IMR-90 (cell line): ENCODE measurements around the gene RGS14. TPM values are rescaled to one million over a fixed set of nuclear protein-coding genes. Genes with fewer than 3 reads are reported as not detected.

ENCODE experiments used
- ATAC-seq: fragments of 200-7000 bp; cut with Tn5 transposase; 2 replicates; pipeline ENCODE4 v1.9.1; 2020; ENCODE audit warnings: low read depth, mild to moderate bottlenecking, moderate library complexity
- BruUV-seq: library from RNA; stranded (reverse); fragments of 400-500 nt; replicated peaks from 2 replicates; lab custom pipeline; 2021; lab: Mats Ljungman, UMichigan
- CTCF ChIA-PET: fragments of 300-600 bp; formaldehyde crosslinking; extraction: SDS; loops from one replicate; lab custom pipeline; 2021; ENCODE audit warnings: antibody characterized with exemption; lab: Yijun Ruan, JAX
- POLR2A ChIA-PET: fragments of 300-600 bp; sonication (Branson Sonifier 250); formaldehyde crosslinking; loops from one replicate; lab custom pipeline; 2022; ENCODE audit warnings: antibody characterized with exemption; ENCODE audit not compliant: unreplicated experiment; lab: Charles Lee
- DNase-seq: peaks from one replicate; pipeline ENCODE4 v3.0.0; 2013
- H2AFZ ChIP-seq: replicated peaks from 2 replicates; pipeline ENCODE3; 2013; ENCODE audit warnings: low read length, mild to moderate bottlenecking; ENCODE audit not compliant: poor library complexity
- H2AK5ac ChIP-seq: 2 replicates; pipeline ENCODE4 v1.6.1; 2013; ENCODE audit warnings: low read depth, low read length, inconsistent platforms
- H2AK9ac ChIP-seq: replicated peaks from 2 replicates; pipeline ENCODE3; 2013; ENCODE audit warnings: mild to moderate bottlenecking, low read depth, low read length, moderate library complexity; ENCODE audit not compliant: poor library complexity
- H2BK120ac ChIP-seq: 2 replicates; pipeline ENCODE4 v1.6.1; 2013; ENCODE audit warnings: low read depth, low read length, inconsistent platforms
- H2BK15ac ChIP-seq: 3 replicates; pipeline ENCODE4 v1.6.1; 2013; ENCODE audit warnings: low read depth, low read length, inconsistent platforms
- H2BK20ac ChIP-seq: 2 replicates; pipeline ENCODE4 v1.6.1; 2013; ENCODE audit warnings: low read depth, mild to moderate bottlenecking, inconsistent platforms, low read length, moderate library complexity
- H2BK5ac ChIP-seq: 2 replicates; pipeline ENCODE4 v1.6.1; 2013; ENCODE audit warnings: mild to moderate bottlenecking, low read depth, low read length, inconsistent platforms; ENCODE audit not compliant: poor library complexity, severe bottlenecking
- H3K14ac ChIP-seq: replicated peaks from 2 replicates; pipeline ENCODE4 v1.6.1; 2013; ENCODE audit warnings: low read depth, low read length, inconsistent platforms
- H3K18ac ChIP-seq: 2 replicates; pipeline ENCODE4 v1.6.1; 2013; ENCODE audit warnings: low read depth, low read length, control low read depth
- H3K23ac ChIP-seq: 2 replicates; pipeline ENCODE4 v1.6.1; 2013; ENCODE audit warnings: low read depth, low read length, inconsistent platforms
- H3K27ac ChIP-seq: 2 replicates; pipeline ENCODE4 v1.5.1; 2013; ENCODE audit warnings: mild to moderate bottlenecking, control low read depth, low read length; ENCODE audit not compliant: insufficient read depth
- H3K27me3 ChIP-seq: 2 replicates; pipeline ENCODE4 v1.6.1; 2013; ENCODE audit warnings: low read length; ENCODE audit not compliant: control insufficient read depth, insufficient read depth
- H3K36me3 ChIP-seq: 2 replicates; pipeline ENCODE4 v1.6.1; 2013; ENCODE audit warnings: low read length, mixed read lengths; ENCODE audit not compliant: control insufficient read depth, insufficient read depth
- H3K4ac ChIP-seq: 2 replicates; pipeline ENCODE4 v1.6.1; 2013; ENCODE audit warnings: low read depth, low read length, inconsistent platforms
- H3K4me1 ChIP-seq: 2 replicates; pipeline ENCODE4 v1.6.1; 2013; ENCODE audit warnings: low read length, mixed read lengths; ENCODE audit not compliant: control insufficient read depth, insufficient read depth
- H3K4me2 ChIP-seq: 2 replicates; pipeline ENCODE4 v1.6.1; 2013; ENCODE audit warnings: low read depth, mild to moderate bottlenecking, control low read depth, low read length, moderate library complexity
- H3K4me3 ChIP-seq: 2 replicates; pipeline ENCODE4 v1.5.1; 2013; ENCODE audit warnings: low read depth, mild to moderate bottlenecking, control low read depth, low read length, moderate library complexity; ENCODE audit not compliant: insufficient read depth
- H3K56ac ChIP-seq: 2 replicates; pipeline ENCODE4 v1.6.1; 2013; ENCODE audit warnings: low read length, inconsistent platforms; ENCODE audit not compliant: insufficient read depth; ENCODE audit errors: extremely low read depth
- H3K79me1 ChIP-seq, 2 experiments: 2 replicates each; pipeline ENCODE4 v1.6.1; 2013; ENCODE audit warnings: low read length in 2 of 2, inconsistent platforms in 1 of 2, low read depth in 1 of 2
- H3K9ac ChIP-seq: 2 replicates; pipeline ENCODE4 v1.6.1; 2013; ENCODE audit warnings: low read depth, low read length, control low read depth
- H3K9me1 ChIP-seq: 2 replicates; pipeline ENCODE4 v1.6.1; 2013; ENCODE audit warnings: low read length, inconsistent platforms; ENCODE audit not compliant: insufficient read depth
- H3K9me3 ChIP-seq: 2 replicates; pipeline ENCODE4 v1.6.1; 2013; ENCODE audit warnings: low read length; ENCODE audit not compliant: control insufficient read depth, insufficient read depth
- H4K20me1 ChIP-seq: 2 replicates; pipeline ENCODE4 v1.6.1; 2013; ENCODE audit warnings: low read length, inconsistent platforms; ENCODE audit not compliant: insufficient read depth
- H4K5ac ChIP-seq: 2 replicates; pipeline ENCODE4 v1.6.1; 2013; ENCODE audit warnings: mild to moderate bottlenecking, low read depth, low read length, control low read depth
- H4K8ac ChIP-seq, 2 experiments: 2 replicates each; pipeline ENCODE4 v1.6.1; 2013; ENCODE audit warnings: low read depth in 2 of 2, low read length in 2 of 2, control low read depth in 1 of 2, inconsistent platforms in 1 of 2
- H4K91ac ChIP-seq: 2 replicates; pipeline ENCODE4 v1.6.1; 2013; ENCODE audit warnings: low read depth, low read length, inconsistent platforms; ENCODE audit not compliant: insufficient read depth
- BHLHE40 ChIP-seq: fragments of 150-350 bp; IDR thresholded peaks from 2 replicates; pipeline ENCODE4 v1.6.1; 2016; ENCODE audit warnings: mild to moderate bottlenecking, low read depth, low read length
- CEBPB ChIP-seq: IDR thresholded peaks from 2 replicates; pipeline ENCODE4 v1.6.1; 2012; ENCODE audit warnings: low read depth, low read length, improper control_type of control experiment
- CHD1 ChIP-seq: IDR thresholded peaks from 2 replicates; pipeline ENCODE4 v1.6.1; 2012; ENCODE audit warnings: low read depth, low read length, improper control_type of control experiment
- CTCF ChIP-seq: conservative IDR thresholded peaks from 2 replicates; pipeline ENCODE4 v1.5.1; 2012; ENCODE audit warnings: mild to moderate bottlenecking, low read depth, low read length, improper control_type of control experiment
- FOS ChIP-seq: fragments of 150-350 bp; IDR thresholded peaks from 2 replicates; pipeline ENCODE4 v1.6.1; 2016; ENCODE audit warnings: low read depth, low read length
- MAFK ChIP-seq: IDR thresholded peaks from 2 replicates; pipeline ENCODE4 v1.6.1; 2012; ENCODE audit warnings: low read depth, low read length, improper control_type of control experiment
- MAZ ChIP-seq: IDR thresholded peaks from 2 replicates; pipeline ENCODE4 v1.6.1; 2012; ENCODE audit warnings: low read depth, mild to moderate bottlenecking, low read length, improper control_type of control experiment, moderate library complexity, borderline replicate concordance
- MXI1 ChIP-seq: IDR thresholded peaks from 2 replicates; pipeline ENCODE4 v1.6.1; 2012; ENCODE audit warnings: low read depth, mild to moderate bottlenecking, low read length, moderate library complexity, borderline replicate concordance
- POLR2A ChIP-seq: IDR thresholded peaks from 2 replicates; pipeline ENCODE4 v1.6.1; 2012; ENCODE audit warnings: mild to moderate bottlenecking, low read depth, low read length
- RAD21 ChIP-seq: IDR thresholded peaks from 2 replicates; pipeline ENCODE4 v1.6.1; 2012; ENCODE audit warnings: low read length, improper control_type of control experiment
- RCOR1 ChIP-seq: IDR thresholded peaks from 2 replicates; pipeline ENCODE4 v1.6.1; 2012; ENCODE audit warnings: mild to moderate bottlenecking, low read length, improper control_type of control experiment; ENCODE audit not compliant: insufficient replicate concordance
- SMC3 ChIP-seq: fragments of 150-350 bp; IDR thresholded peaks from 2 replicates; pipeline ENCODE4 v1.6.1; 2016; ENCODE audit warnings: low read depth, mild to moderate bottlenecking, antibody characterized with exemption, low read length, moderate library complexity
- WGBS, 2 experiments: methylation state at CpG; one replicate each; pipeline versions ENCODE4 v1.1.5 to v1.1.7; 2013; ENCODE audit warnings: missing lambda C conversion rate in 2 of 2; ENCODE audit not compliant: insufficient read length in 1 of 2; ENCODE audit errors: extremely low coverage in 2 of 2; 5-methylcytosine and 5-hydroxymethylcytosine counted together
- dilution Hi-C: fragments of 300-500 bp; cut with HindIII; formaldehyde crosslinking; loops from one replicate; pipeline ENCODE4 v1.14.3; 2018; ENCODE audit warnings: low sequenced_read_pairs; ENCODE audit not compliant: unreplicated experiment
- in situ Hi-C: fragments of 300-500 bp; cut with MboI; formaldehyde crosslinking; loops from 3 replicates; pipeline ENCODE4 v1.14.3; 2019; ENCODE audit warnings: low sequenced_read_pairs, inconsistent platforms, mixed read lengths
- intact Hi-C: fragments of 100-400 bp; cut with micrococcal nuclease; formaldehyde crosslinking; loops from 2 replicates; pipeline ENCODE4 v1.10.0; 2022
- polyA plus RNA-seq, 3 experiments: library from polyadenylated mRNA; depleted of rRNA; stranded (reverse); fragments of >200 nt; gene quantifications; 2 replicates each; pipeline ENCODE4 v1.2.3, GENCODE V29; 2012; ENCODE audit warnings: low replicate concordance in 1 of 3
- total RNA-seq: library from RNA; depleted of rRNA; stranded (reverse); fragments of >200 nt; gene quantifications from 2 replicates; pipeline ENCODE4 v1.2.3, GENCODE V29; 2012
- TF ChIP-seq, protein P1 (sequence below): fragments of 150-350 bp; IDR thresholded peaks from 2 replicates; pipeline ENCODE4 v1.6.1; 2017; ENCODE audit warnings: mild to moderate bottlenecking, antibody characterized with exemption, low read length, low read depth
- TF ChIP-seq, protein P2 (sequence below): fragments of 150-350 bp; IDR thresholded peaks from 2 replicates; pipeline ENCODE4 v1.6.1; 2016; ENCODE audit warnings: low read depth, mild to moderate bottlenecking, low read length, moderate library complexity, borderline replicate concordance

Gene RGS14
- total and polyA plus RNA-seq, 2 of the 4 experiments (the other 2 are of a cell fraction): 1.1 to 6.5 TPM

DNA sequence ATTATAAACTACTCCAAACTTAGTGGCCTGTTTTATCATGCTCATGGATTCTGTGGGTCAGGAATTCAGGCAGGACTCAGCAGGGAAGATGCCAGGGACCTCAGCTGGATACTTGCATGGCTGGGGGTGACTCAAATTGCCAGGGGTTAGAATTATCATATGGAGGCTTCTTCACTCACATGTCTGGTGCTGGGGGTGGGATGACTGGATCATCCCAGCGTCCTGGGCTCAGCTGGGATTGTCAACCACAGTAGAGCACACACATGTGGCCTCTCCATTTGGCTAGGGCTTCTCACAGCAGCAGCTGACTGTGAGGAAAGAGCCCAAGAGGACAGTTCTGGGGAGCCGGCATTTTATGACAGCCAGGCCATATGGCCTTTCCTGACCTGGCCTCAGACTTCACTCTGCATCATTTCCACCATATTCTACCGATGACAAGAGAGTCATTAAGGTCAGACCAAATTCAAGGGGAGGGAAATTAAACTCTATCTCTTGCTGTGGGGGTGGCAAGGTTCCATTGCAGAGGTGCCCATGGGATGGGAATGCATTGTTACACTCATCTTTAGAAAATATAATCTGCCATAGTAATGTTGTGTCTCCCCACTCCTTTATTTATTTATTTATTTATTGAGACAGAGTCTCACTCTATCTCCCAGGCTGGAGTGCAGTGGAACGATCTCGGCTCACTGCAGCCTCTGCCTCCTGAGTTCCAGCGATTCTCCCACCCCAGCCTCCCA is 63.5 kb downstream of the RGS14 start:
- Histone ChIP-seq H2BK20ac (no peak overlapping the region), H2AFZ (no peak overlapping the region), H4K91ac (no peak overlapping the region), H4K5ac (no peak overlapping the region), H2AK9ac (no peak overlapping the region), H3K9ac (no peak overlapping the region), H3K14ac (no peak overlapping the region), H4K8ac (no peak overlapping the region), H3K9me3 (no peaks in the 10 kb centered on the region), H3K27ac (no peak overlapping the region), H3K4me1 (peaks cover 3% of the 10 kb centered on the region; the same call in 1 of the 2 replicates), H3K56ac (no peak overlapping the region), H2BK5ac (no peak overlapping the region), H3K4me2 (no peak overlapping the region), H3K18ac (no peak overlapping the region), H2BK15ac (no peak overlapping the region), H3K4ac (no peak overlapping the region), H4K20me1 (no peaks in the 10 kb centered on the region), H2AK5ac (0 out of 2 replicates have a peak overlapping the region, but pooled peaks have one; percentile 8), H3K27me3 (no peaks in the 10 kb centered on the region), H3K23ac (no peak overlapping the region), H3K9me1 (peaks cover 9% of the 10 kb centered on the region), H3K79me1 (peaks cover 0 to 5% of the 10 kb centered on the region in 2 experiments; a peak in 1 of 4 replicates), H2BK120ac (no peak overlapping the region), H3K4me3 (no peak overlapping the region), H3K36me3 (no peaks in the 10 kb centered on the region)
- no CpG with 5 or more reads among the region's 6 CpGs for WGBS, 2 experiments
- DNase-seq: peak; percentile 19
- dilution Hi-C loops (no loop called here), in situ Hi-C loops (no loop called here), intact Hi-C loops (no loop called here)
- TF ChIP-seq CTCF (no peak), BHLHE40 (no peak), MXI1 (no peak), CHD1 (no peak), CEBPB (no peak), RAD21 (no peak), SMC3 (no peak), MAFK (no peak), MAZ (no peak), POLR2A (no peak), RCOR1 (no peak), FOS (no peak)
- TF ChIP-seq, protein P1, sequence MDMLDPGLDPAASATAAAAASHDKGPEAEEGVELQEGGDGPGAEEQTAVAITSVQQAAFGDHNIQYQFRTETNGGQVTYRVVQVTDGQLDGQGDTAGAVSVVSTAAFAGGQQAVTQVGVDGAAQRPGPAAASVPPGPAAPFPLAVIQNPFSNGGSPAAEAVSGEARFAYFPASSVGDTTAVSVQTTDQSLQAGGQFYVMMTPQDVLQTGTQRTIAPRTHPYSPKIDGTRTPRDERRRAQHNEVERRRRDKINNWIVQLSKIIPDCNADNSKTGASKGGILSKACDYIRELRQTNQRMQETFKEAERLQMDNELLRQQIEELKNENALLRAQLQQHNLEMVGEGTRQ: no peak
- TF ChIP-seq, protein P2, sequence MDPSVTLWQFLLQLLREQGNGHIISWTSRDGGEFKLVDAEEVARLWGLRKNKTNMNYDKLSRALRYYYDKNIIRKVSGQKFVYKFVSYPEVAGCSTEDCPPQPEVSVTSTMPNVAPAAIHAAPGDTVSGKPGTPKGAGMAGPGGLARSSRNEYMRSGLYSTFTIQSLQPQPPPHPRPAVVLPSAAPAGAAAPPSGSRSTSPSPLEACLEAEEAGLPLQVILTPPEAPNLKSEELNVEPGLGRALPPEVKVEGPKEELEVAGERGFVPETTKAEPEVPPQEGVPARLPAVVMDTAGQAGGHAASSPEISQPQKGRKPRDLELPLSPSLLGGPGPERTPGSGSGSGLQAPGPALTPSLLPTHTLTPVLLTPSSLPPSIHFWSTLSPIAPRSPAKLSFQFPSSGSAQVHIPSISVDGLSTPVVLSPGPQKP: no peak
- ATAC-seq: no peak
- POLR2A ChIA-PET: no interaction called here
- no TSS peak for BruUV-seq
- CTCF ChIA-PET: no interaction called here
